ENCODE results near the gene ANKRD53.

DNA sequence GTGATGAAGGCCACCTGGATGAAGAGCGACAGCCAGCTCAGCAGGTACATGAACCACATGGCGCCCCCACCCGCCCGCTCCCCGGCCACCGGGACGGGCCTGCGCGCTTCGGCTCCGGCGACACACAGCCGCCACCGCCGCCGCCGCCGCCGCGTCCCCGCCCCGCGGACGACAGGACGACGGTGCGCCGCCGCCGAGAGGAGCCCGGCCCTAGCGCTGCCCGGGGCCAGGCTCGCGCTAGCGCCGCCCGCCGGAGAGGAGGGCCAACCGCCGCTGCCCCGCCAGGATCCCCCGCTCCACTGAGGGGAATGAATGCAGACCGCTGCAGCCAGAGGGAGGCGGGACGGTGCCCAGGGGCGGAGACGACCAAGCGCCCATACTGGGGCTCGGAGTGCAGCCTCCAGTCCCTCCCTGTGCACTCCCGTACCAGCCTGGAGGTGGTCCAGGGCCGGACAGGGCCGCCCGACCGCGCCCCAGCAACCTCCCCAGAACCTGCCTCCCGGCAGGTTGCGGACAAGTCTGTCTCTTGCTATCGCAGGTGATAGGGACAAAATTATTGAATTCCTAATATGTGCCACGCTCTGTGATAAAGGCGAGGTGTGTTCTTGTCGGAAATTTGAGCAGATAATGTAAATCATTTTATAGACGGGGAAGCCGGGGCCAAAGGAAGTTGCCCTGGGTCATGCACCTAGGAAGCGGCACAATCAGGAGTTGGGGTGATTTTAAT is 16.4 kb downstream of the ANKRD53 start, which contains the start of gene TEX261:
- TF ChIP-seq, protein P1, sequence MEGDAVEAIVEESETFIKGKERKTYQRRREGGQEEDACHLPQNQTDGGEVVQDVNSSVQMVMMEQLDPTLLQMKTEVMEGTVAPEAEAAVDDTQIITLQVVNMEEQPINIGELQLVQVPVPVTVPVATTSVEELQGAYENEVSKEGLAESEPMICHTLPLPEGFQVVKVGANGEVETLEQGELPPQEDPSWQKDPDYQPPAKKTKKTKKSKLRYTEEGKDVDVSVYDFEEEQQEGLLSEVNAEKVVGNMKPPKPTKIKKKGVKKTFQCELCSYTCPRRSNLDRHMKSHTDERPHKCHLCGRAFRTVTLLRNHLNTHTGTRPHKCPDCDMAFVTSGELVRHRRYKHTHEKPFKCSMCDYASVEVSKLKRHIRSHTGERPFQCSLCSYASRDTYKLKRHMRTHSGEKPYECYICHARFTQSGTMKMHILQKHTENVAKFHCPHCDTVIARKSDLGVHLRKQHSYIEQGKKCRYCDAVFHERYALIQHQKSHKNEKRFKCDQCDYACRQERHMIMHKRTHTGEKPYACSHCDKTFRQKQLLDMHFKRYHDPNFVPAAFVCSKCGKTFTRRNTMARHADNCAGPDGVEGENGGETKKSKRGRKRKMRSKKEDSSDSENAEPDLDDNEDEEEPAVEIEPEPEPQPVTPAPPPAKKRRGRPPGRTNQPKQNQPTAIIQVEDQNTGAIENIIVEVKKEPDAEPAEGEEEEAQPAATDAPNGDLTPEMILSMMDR (IDR thresholded peaks at IDR 0.05; ENCODE audit: extremely low read depth in 1 of 2, insufficient read depth in 1 of 2, low read depth in 1 of 2, low read length in 2 of 2) = peak; percentile 81 to 82
- TF ChIP-seq POLR2A (IDR thresholded peaks at IDR 0.05; ENCODE audit: low read depth, low read length) = peak; percentile 66
- no peak for TF ChIP-seq EZH2 (IDR thresholded peaks at IDR 0.05; ENCODE audit: borderline replicate concordance, low read depth, low read length, severe bottlenecking)
- TF ChIP-seq POLR2AphosphoS5 (IDR thresholded peaks at IDR 0.05; ENCODE audit: insufficient read depth, low read depth, low read length) = peak; percentile 82
- TF ChIP-seq, protein P2, sequence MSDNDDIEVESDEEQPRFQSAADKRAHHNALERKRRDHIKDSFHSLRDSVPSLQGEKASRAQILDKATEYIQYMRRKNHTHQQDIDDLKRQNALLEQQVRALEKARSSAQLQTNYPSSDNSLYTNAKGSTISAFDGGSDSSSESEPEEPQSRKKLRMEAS (IDR thresholded peaks at IDR 0.05; ENCODE audit: insufficient read depth, insufficient read length) = no peak
- no peak for TF ChIP-seq FOS (IDR thresholded peaks at IDR 0.05; ENCODE audit: borderline replicate concordance, insufficient read depth, low read length)
- TF ChIP-seq JUN (IDR thresholded peaks at IDR 0.05; ENCODE audit: borderline replicate concordance, insufficient read depth, insufficient read length, low read depth) = no peak
- TF ChIP-seq MYC (IDR thresholded peaks at IDR 0.05; ENCODE audit: low read depth, low read length) = no peak
- no peak for TF ChIP-seq GATA2 (IDR thresholded peaks at IDR 0.05; ENCODE audit: insufficient read depth, insufficient read length, low read depth, low read length)

Measured in endothelial cell of umbilical vein (primary cell).